ENCODE measurements around the gene NELL2. TPM values are rescaled to one million over a fixed set of nuclear protein-coding genes. Genes with fewer than 3 reads are reported as not detected.
A peak's percentile ranks its signal among the peaks of the same experiment; 100 is the strongest.

Gene NELL2
- total RNA-seq, 2 donors from 2014 or later = 5.8 to 7.2 TPM

DNA sequence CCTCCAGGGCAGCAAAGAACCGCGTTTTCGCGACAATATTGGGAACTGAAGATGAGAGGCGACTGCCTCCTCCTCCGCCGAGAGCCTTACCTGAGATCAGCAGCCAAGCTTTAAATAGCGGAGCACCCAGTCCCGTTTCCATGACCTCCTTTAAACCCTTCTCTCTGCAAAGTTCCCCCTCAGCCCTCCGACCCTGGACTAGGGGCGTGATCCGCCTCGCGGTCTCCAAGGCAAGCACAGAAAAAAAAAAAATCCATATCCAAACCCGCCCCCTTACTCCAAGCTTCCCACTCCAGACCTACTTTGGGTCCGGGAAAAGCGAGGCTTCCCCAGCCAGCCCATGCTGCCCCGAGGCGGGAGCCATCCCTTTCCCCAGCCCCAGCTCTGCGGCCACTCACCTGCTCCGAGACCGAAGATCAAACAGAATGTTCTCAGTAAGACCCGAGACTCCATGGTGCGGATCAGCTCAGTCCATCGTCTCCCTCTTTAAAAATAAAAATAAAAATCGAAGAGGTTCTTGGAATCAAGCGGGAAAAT lies 630 bp downstream of the NELL2 start:
- Histone ChIP-seq H3K36me3 (no peaks in the 10 kb centered on the region), H3K27me3 (replicated peaks; ENCODE audit: insufficient read depth) (no peaks in the 10 kb centered on the region), H3K4me3 (peak overlapping the region; percentile 34 to 41), H3K4me1 (replicated peaks) (no peaks in the 10 kb centered on the region), H3K9me3 (no peaks in the 10 kb centered on the region), H3K27ac (peak overlapping the region in 1 of 2 donors; percentile 0)
- TF ChIP-seq, protein P1, sequence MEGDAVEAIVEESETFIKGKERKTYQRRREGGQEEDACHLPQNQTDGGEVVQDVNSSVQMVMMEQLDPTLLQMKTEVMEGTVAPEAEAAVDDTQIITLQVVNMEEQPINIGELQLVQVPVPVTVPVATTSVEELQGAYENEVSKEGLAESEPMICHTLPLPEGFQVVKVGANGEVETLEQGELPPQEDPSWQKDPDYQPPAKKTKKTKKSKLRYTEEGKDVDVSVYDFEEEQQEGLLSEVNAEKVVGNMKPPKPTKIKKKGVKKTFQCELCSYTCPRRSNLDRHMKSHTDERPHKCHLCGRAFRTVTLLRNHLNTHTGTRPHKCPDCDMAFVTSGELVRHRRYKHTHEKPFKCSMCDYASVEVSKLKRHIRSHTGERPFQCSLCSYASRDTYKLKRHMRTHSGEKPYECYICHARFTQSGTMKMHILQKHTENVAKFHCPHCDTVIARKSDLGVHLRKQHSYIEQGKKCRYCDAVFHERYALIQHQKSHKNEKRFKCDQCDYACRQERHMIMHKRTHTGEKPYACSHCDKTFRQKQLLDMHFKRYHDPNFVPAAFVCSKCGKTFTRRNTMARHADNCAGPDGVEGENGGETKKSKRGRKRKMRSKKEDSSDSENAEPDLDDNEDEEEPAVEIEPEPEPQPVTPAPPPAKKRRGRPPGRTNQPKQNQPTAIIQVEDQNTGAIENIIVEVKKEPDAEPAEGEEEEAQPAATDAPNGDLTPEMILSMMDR (IDR thresholded peaks at IDR 0.05) = no peak
- TF ChIP-seq POLR2A (IDR thresholded peaks at IDR 0.05) (no peak), POLR2AphosphoS5 (IDR thresholded peaks at IDR 0.05) (no peak)
- WGBS = 1% methylated on average over 27 of the region's 27 CpGs
- intact Hi-C loops (cut with DNase I) = no loop called here
- DNase-seq (ENCODE audit: low spot score) = no peak

DNA sequence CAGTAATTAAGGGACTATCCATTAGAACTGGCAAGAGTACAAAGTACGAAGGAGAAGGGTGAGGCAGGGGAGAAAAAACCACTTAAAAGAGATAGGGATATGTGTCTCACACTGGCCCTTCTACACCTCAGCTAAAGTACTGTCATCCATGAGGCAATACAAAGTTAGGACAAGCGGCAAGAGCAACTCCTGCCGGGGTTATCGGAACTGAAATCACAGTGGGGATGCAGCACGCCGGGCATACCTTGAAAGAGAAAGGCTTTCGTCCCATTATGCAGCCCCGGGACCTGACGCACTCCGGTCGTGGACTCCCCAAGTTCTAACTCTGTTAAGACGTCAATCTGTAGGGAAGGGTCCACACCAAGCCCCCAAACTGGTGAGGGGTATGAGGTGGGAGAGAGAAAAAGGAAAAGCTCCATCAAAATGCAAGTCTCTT lies 1.1 kb downstream of the NELL2 start:
- peak overlapping the region; percentile 34 to 41 for H3K4me3 ChIP-seq
- H3K9me3 ChIP-seq = no peaks in the 10 kb centered on the region
- no peaks in the 10 kb centered on the region for H3K4me1 ChIP-seq (replicated peaks)
- no peak overlapping the region for H3K27ac ChIP-seq
- no peak for TF ChIP-seq POLR2AphosphoS5 (IDR thresholded peaks at IDR 0.05)
- TF ChIP-seq, protein P1 (IDR thresholded peaks at IDR 0.05) = no peak
- TF ChIP-seq POLR2A (IDR thresholded peaks at IDR 0.05) = no peak
- no peaks in the 10 kb centered on the region for H3K36me3 ChIP-seq
- under 1% methylated on average over 12 of the region's 12 CpGs for WGBS
- intact Hi-C loops (cut with DNase I) = no loop called here
- H3K27me3 ChIP-seq (replicated peaks; ENCODE audit: insufficient read depth) = no peaks in the 10 kb centered on the region
- no peak for DNase-seq (ENCODE audit: low spot score)

DNA sequence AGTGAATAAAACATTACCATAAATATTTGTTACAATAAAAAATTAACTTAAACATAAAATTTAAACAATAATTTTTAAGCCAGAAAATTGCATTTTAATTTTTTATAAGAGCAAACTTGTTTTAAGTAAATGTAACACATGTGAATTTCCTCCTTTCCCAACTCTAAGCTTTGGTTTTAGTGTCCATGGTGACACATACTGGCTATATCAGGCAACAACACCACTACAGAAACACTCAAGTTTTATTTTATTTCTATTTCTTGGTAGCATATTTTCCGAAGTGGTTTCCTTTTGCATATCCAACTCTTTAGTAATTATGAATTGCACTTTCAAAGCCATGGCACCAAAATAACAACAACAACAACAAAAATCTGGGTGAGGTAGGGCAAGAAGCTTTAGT lies 2.2 kb downstream of the NELL2 start:
- Histone ChIP-seq H3K27me3 (replicated peaks; ENCODE audit: insufficient read depth) (no peaks in the 10 kb centered on the region), H3K9me3 (no peaks in the 10 kb centered on the region), H3K4me3 (no peak overlapping the region), H3K27ac (no peak overlapping the region), H3K4me1 (replicated peaks) (no peaks in the 10 kb centered on the region), H3K36me3 (no peaks in the 10 kb centered on the region)
- DNase-seq (ENCODE audit: low spot score) = no peak
- 39% methylated on average over 1 of the region's 1 CpG for WGBS
- TF ChIP-seq POLR2A (IDR thresholded peaks at IDR 0.05) = no peak
- TF ChIP-seq, protein P1 (IDR thresholded peaks at IDR 0.05) = peak in 1 of 4 experiments; percentile 17
- intact Hi-C loops (cut with DNase I) = no loop called here

DNA sequence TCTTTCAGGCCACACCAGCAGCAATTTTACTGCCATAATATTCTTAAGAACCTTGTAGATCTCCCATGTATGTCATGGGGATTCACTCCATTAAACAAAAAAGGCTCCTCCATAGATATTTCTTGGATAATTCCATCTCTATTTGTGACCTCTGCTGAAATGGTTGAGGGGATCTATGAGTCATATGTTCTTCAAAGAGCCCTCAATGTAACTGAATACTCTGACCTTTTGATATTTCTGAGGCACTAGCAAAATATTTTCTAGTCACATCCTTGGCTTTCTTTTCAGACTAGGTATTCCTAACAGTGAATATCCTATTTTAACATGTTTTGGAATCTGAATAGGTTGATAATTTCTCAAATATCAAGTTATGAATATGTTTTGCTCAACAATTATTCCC lies 6.6 kb downstream of the NELL2 start:
- no peak for TF ChIP-seq POLR2A (IDR thresholded peaks at IDR 0.05)
- Histone ChIP-seq H3K9me3 (no peaks in the 10 kb centered on the region), H3K27ac (no peak overlapping the region), H3K36me3 (no peaks in the 10 kb centered on the region), H3K4me3 (no peak overlapping the region), H3K4me1 (replicated peaks) (no peaks in the 10 kb centered on the region), H3K27me3 (replicated peaks; ENCODE audit: insufficient read depth) (no peaks in the 10 kb centered on the region)
- intact Hi-C loops (cut with DNase I) = no loop called here
- DNase-seq (ENCODE audit: low spot score) = no peak

DNA sequence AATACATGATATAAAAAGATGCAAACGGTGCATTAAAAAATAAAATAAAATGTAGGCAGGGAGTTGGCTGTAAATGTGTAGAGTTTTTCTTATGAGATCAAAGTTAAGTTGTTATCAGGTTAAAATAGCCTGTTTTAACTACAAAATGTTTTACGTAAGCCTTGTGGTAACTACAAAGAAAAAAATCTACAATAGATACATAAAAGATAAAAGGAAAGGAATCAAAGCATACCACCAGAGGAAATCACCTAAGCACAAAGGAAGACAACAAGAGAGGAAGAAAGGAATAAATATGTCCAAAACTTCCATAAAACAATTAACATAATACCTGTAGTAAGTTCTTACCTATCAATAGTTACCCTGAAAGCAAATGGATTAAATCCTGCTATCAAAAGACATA lies 12.2 kb downstream of the NELL2 start:
- Histone ChIP-seq H3K9me3 (no peaks in the 10 kb centered on the region), H3K36me3 (no peaks in the 10 kb centered on the region), H3K4me1 (replicated peaks) (no peaks in the 10 kb centered on the region), H3K27me3 (replicated peaks; ENCODE audit: insufficient read depth) (no peaks in the 10 kb centered on the region), H3K4me3 (no peak overlapping the region), H3K27ac (no peak overlapping the region)
- TF ChIP-seq, protein P1 (IDR thresholded peaks at IDR 0.05) = no peak
- TF ChIP-seq POLR2A (IDR thresholded peaks at IDR 0.05) = no peak
- TF ChIP-seq POLR2AphosphoS5 (IDR thresholded peaks at IDR 0.05) = no peak
- DNase-seq (ENCODE audit: low spot score) = no peak
- 0% methylated on average over 2 of the region's 2 CpGs for WGBS
- intact Hi-C loops (cut with DNase I) = no loop called here
